PC-3 (cell line): ENCODE measurements around the gene HOXC5.

Experiments
- CTCF ChIP-seq: fragments of 300-600 bp; sonication (generic); conservative IDR thresholded peaks from 2 replicates; pipeline ENCODE4 v1.5.1; 2017; ENCODE audit warnings: antibody characterized with exemption, low read depth, mild to moderate bottlenecking, low read length
- EZH2phosphoT487 ChIP-seq: fragments of 300-600 bp; sonication (generic); IDR thresholded peaks from 2 replicates; pipeline ENCODE4 v1.6.1; 2018; ENCODE audit warnings: mild to moderate bottlenecking, antibody characterized with exemption, low read length, borderline replicate concordance

GRCh38 chr12:54019924-54020590 lies 12.8 kb upstream of the HOXC5 start:
- TF ChIP-seq CTCF (no peak), EZH2phosphoT487 (no peak)
